ENCODE results near the gene DLGAP1. TPM values are rescaled to one million over a fixed set of nuclear protein-coding genes. Genes with fewer than 3 reads are reported as not detected.
"Not testable (repeated sequence)": the region's sequence is repeated elsewhere in the genome, so short reads cannot be mapped to it uniquely, and the experiment has no call there.

Gene DLGAP1
- total RNA-seq, 1 donor from 2014 or later, result 0.63 TPM

DNA sequence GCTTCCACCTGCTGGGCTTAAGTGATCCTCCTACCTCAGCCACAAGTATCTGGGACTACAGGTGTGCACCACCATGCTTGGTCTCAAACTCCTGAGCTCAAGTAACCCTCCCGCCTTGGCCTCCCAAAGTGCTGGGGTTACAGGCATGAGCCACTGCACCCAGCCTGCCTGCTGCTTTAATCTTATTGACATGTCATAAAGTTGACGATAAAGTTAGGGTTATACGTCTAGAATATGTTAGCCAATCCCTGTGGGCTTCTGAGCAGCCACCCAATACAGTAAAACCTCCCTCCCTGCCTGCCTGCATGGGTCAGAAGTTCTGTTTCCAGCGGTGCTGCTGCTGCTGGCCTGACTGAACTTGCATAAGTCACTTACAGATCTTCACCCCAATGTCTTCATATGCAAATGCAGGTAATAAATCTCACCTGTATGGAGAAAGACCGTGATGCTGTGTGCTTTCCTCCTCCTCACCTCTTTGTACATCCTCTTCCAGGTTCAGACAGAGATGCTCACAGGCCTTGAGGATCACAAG lies 975.1 kb downstream of the DLGAP1 start:
- DNase-seq (ENCODE audit: low read depth), result no peak
- H3K4me3 ChIP-seq (ENCODE audit: low read depth, low read length), result no peak overlapping the region
- TF ChIP-seq, protein P1, sequence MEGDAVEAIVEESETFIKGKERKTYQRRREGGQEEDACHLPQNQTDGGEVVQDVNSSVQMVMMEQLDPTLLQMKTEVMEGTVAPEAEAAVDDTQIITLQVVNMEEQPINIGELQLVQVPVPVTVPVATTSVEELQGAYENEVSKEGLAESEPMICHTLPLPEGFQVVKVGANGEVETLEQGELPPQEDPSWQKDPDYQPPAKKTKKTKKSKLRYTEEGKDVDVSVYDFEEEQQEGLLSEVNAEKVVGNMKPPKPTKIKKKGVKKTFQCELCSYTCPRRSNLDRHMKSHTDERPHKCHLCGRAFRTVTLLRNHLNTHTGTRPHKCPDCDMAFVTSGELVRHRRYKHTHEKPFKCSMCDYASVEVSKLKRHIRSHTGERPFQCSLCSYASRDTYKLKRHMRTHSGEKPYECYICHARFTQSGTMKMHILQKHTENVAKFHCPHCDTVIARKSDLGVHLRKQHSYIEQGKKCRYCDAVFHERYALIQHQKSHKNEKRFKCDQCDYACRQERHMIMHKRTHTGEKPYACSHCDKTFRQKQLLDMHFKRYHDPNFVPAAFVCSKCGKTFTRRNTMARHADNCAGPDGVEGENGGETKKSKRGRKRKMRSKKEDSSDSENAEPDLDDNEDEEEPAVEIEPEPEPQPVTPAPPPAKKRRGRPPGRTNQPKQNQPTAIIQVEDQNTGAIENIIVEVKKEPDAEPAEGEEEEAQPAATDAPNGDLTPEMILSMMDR (conservative IDR thresholded peaks at IDR 0.05; ENCODE audit: low read depth, low read length), result no peak

DNA sequence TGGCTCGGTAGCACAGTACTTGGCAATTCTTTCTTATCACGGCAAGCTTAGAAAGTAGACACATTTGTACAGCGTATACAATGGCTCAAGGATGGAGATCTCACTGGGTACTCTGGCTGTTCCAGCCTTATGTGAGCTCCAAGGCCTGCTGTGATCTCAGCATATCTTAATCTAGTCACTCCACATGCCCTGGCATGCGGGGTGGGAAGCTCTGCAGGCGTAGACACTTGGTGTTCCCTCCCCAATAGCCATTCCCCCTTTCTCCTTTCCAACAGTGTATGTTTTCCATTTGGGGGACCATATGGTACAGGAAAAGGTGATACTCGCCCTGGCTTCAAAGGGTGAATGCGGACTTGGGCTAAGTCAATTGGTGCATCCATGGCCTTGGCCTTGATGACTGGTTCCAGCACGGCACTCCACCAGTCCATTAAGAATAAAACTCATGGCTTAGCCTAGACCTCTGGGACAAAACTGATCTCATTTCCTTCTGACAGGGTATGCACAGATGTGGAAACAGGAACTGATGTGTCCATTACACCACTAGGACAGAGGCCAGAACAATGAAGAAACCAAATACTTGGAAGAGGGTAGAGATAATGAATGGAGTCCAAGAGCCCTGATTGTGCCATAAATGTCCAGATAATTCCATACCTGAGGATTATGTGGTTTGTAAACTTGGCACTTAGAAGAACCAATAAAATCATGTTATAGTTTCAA lies 976.7 kb downstream of the DLGAP1 start:
- DNase-seq (ENCODE audit: low read depth), result no peak
- H3K4me3 ChIP-seq (ENCODE audit: low read depth, low read length), result no peak overlapping the region
- TF ChIP-seq, protein P1 (conservative IDR thresholded peaks at IDR 0.05; ENCODE audit: low read depth, low read length), result no peak

DNA sequence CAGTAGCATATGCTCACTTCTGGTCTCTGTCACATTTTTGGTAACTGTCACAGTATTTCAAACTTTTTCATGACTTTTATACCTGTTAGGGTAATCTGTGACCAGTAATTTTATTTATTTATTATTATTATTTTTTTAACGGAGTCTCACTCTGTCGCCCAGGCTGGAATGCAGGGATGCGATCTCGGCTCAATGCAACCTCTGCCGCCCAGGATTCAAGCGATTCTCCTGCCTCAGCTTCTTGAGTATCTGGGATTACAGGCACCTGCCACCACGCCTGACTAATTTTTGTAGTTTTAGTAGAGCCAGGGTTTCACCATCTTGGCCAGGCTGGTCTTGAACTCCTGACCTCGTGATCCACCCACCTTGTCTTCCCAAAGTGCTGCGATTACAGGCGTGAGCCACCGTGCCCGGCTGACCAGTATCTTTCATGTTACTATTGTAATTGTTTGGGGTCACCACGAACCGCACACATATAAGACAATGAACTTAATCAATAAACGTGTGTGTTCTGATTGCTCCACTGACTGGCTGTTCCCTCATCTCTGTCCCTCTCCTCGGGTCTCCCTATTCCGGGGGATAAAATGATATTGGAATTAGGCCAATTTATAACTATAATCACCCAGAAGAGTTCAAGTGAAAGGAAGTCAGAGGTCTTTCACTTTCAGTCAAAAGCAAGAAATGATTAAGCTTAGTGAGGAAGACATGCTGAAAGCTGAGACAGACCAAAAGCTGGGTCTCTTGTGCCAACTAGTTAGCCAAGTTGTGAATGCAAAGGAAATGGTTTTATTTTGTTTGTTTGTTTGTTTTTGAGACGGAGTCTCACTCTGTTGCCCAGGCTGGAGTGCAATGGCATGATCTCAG lies 982.2 kb downstream of the DLGAP1 start:
- TF ChIP-seq, protein P1 (conservative IDR thresholded peaks at IDR 0.05; ENCODE audit: low read depth, low read length), result no peak
- H3K4me3 ChIP-seq (ENCODE audit: low read depth, low read length), result no peak overlapping the region
- DNase-seq (ENCODE audit: low read depth), result no peak

DNA sequence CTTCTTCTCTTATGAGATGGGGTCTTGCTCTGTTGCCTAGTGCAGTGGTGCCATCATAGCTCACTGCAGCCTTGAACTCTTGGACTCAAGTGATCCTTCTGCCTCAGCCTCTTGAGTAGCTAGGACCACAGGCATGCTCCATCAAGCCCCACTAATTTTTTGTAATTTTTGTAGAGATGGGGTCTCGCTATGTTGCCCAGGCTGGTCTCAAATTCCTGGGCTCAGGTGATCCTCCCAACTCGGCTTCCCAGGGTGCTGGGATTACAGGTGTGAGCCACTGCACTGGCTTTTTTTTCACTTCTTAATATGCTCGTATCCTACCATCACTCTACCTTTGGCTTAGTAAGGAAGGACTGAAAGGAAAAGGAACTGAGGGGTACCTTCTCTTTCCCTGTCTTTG lies 983.0 kb downstream of the DLGAP1 start:
- not testable (repeated sequence) for H3K4me3 ChIP-seq (ENCODE audit: low read depth, low read length); DNase-seq (ENCODE audit: low read depth)

DNA sequence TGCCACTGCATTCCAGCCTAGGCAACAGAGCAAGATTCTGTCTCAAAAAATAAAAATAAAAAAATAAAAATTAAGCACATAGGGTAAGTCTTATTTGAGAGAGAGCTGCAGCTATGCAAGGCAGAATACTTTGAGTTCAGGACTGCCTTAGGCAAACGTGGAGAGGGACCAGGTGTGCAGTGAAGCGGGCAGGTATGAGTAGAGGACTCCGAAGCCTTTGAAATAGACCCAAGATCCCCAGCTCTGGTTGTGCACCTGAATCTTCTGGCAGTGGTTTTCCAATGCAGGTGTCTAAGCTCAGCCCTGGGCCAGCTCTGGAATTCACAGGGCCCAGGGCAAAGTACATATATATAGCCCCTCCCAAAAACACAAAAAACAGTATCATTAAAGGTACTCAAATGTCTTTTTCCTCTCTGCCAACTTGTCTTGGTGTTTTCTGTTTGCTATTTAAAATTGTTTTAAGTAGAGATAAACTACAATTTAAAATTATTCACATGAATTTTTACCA lies 983.9 kb downstream of the DLGAP1 start:
- no peak overlapping the region for H3K4me3 ChIP-seq (ENCODE audit: low read depth, low read length)
- TF ChIP-seq, protein P1 (conservative IDR thresholded peaks at IDR 0.05; ENCODE audit: low read depth, low read length), result no peak
- no peak for DNase-seq (ENCODE audit: low read depth)

DNA sequence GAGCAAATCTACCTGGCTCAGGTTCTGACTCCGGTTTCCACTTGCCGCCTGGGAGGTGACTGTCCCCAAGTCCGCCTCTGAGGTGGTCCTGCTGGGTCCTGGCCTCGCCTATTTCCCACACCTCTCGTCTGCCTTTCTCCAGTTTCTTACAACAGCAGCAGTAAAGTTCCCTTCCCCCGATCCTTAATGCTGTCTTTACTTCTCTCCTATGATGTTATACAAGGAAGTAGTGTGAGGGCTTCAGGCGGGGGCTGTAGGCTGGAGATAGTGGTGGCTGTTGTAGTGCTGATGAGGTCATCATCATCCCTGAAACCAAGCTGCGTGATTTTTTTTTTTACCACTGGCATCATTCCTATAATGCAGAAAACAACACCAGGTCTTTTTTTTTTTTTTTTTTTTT lies 986.3 kb downstream of the DLGAP1 start:
- no peak overlapping the region for H3K4me3 ChIP-seq (ENCODE audit: low read depth, low read length)
- TF ChIP-seq, protein P1 (conservative IDR thresholded peaks at IDR 0.05; ENCODE audit: low read depth, low read length), result no peak
- no peak for DNase-seq (ENCODE audit: low read depth)

DNA sequence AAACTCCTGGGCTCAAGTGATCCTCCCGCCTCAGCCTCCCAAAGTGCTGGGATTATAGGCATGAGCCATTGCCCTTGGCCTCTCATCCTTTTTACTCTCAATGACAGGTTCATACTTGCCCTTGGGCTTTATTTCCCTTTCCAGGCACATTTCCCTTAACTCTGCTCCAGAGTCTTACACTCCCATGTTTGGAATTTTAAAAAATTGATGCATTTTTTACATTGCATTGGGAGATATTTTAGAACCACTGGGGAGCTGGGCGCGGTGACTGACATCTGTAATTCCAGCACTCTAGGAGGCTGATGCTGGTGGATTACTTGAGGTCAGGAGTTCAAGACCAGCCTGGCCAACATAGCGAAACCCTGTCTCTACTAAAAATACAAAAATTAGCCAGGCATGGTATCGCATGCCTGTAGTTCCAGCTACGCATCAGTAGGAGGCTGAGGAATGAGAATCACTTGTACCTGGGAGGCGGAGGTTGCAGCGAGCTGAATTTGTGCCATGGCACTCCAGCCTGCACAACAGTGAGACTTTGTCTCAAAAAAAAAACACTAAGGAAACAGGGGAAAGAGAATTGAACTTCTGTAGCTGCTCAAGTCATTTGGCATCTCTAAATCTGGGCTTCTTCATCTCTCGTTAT lies 986.9 kb downstream of the DLGAP1 start:
- TF ChIP-seq, protein P1 (conservative IDR thresholded peaks at IDR 0.05; ENCODE audit: low read depth, low read length), result peak; percentile 15
- no peak overlapping the region for H3K4me3 ChIP-seq (ENCODE audit: low read depth, low read length)
- no peak for DNase-seq (ENCODE audit: low read depth)
